Right lobe of liver (tissue), 6 donors: ENCODE data around the gene ZNF607. TPM values are rescaled to one million over a fixed set of nuclear protein-coding genes. Genes with fewer than 3 reads are reported as not detected.
A peak's percentile ranks its signal among the peaks of the same experiment; 100 is the strongest.

Source experiments
- ATAC-seq, 4 donors: fragments of 200-7000 bp; cut with Tn5 transposase; one replicate each; pipeline ENCODE4 v1.9.1; 2020; ENCODE audit warnings: mild to moderate bottlenecking in 4 of 4, moderate library complexity in 4 of 4
- DNase-seq, 3 donors: peaks; one replicate each; pipeline ENCODE4 v3.0.0-alpha.2; 2020
- H3K27ac ChIP-seq, 3 donors: fragments of 200-600 bp; one replicate each; pipeline ENCODE4 v1.8.0; 2022
- H3K27me3 ChIP-seq, 2 donors: fragments of 200-600 bp; one replicate each; pipeline ENCODE4 v1.8.0; 2022
- H3K36me3 ChIP-seq, 4 donors: fragments of 200-600 bp; sonication (generic) in 1 of 4; one replicate each; pipeline versions ENCODE4 v1.5.1 to v1.8.0; 2017 to 2022; ENCODE audit warnings: control low read depth in 1 of 4
- H3K4me1 ChIP-seq, 4 donors: fragments of 200-600 bp; sonication (generic) in 1 of 4; one replicate each; pipeline versions ENCODE4 v1.5.1 to v1.8.0; 2017 to 2022; ENCODE audit warnings: control low read depth in 1 of 4
- H3K4me3 ChIP-seq, 3 donors: fragments of 200-600 bp; one replicate each; pipeline ENCODE4 v1.8.0; 2022
- H3K9me3 ChIP-seq, 4 donors: fragments of 200-600 bp; sonication (generic) in 1 of 4; one replicate each; pipeline versions ENCODE4 v1.5.1 to v1.8.0; 2017 to 2022; ENCODE audit warnings: control low read depth in 1 of 4
- CTCF ChIP-seq, 4 donors: fragments of 200-600 bp in 3 of 4; fragments of 450-650 bp in 1 of 4; IDR thresholded peaks; one replicate each; pipeline versions ENCODE4 v1.5.1 to v1.8.0; 2016 to 2022; ENCODE audit warnings: antibody characterized with exemption in 4 of 4, mild to moderate bottlenecking in 2 of 4
- POLR2A ChIP-seq: fragments of 450-650 bp; IDR thresholded peaks from one replicate; pipeline ENCODE4 v1.6.1; 2017; ENCODE audit warnings: antibody characterized with exemption, mild to moderate bottlenecking
- WGBS: methylation state at CpG from one replicate; pipeline ENCODE4 v1.1.6; 2018; ENCODE audit warnings: low coverage, low lambda C conversion rate; ENCODE audit not compliant: insufficient coverage; ENCODE audit errors: missing lambda C conversion rate; 5-methylcytosine and 5-hydroxymethylcytosine counted together
- intact Hi-C, 2 donors: fragments of 100-400 bp; cut with DNase I; formaldehyde crosslinking; loops; one replicate each; pipeline versions ENCODE4 v1.11.2 to v1.14.1; 2022
- total RNA-seq, 6 experiments: library from RNA; depleted of rRNA in 2 of 6; stranded (reverse); fragments of >200 nt in 2 of 6; fragmentation: NEBNext Ultra II Directional in 3 of 6; extraction: Animal tissue kit (Norgen Biotek cat#: 25700) in 3 of 6; gene quantifications; one replicate each; pipeline versions ENCODE4 v1.1.0 to v1.2.4, GENCODE V29; 2016 to 2023
- donor health status: DM: no; HTN: yes; CAD: no.
- donor health status: DM: no; HTN: no; CAD: no.
- donor health status: DM: no; HTN: no; CAD: no.
- donor health status: DM: no; HTN: yes; CAD: no.
- donor health status: DM: no; HTN: yes; CAD: no.

Gene ZNF607
- total RNA-seq, 6 experiments from 2014 or later, result 0.37 to 1.9 (median 0.79) TPM

- WGBS, result 9% methylated on average over 6 of the region's 8 CpGs
- Histone ChIP-seq H3K27ac (no peak overlapping the region), H3K4me1 (no peaks in the 10 kb centered on the region), H3K9me3 (no peaks in the 10 kb centered on the region), H3K4me3 (peak overlapping the region; percentile 54 to 77 (median 61)), H3K27me3 (no peaks in the 10 kb centered on the region), H3K36me3 (no peaks in the 10 kb centered on the region)
- intact Hi-C loops, result no loop called here
- no peak for DNase-seq
- TF ChIP-seq CTCF (IDR thresholded peaks at IDR 0.05), result no peak
- no peak for TF ChIP-seq POLR2A
- no peak for ATAC-seq
These were observed 335 bp upstream of the ZNF607 start for GRCh38 chr19:37719927-37720265.

GRCh38 chr19:37718304-37718703 is 1.3 kb downstream of the ZNF607 start:
- DNase-seq, result no peak
- Histone ChIP-seq H3K27ac (no peak overlapping the region), H3K27me3 (no peaks in the 10 kb centered on the region), H3K4me1 (no peaks in the 10 kb centered on the region), H3K9me3 (no peaks in the 10 kb centered on the region), H3K4me3 (no peak overlapping the region), H3K36me3 (no peaks in the 10 kb centered on the region)
- intact Hi-C loops, result no loop called here
- TF ChIP-seq CTCF (IDR thresholded peaks at IDR 0.05) (no peak), POLR2A (no peak)
- no peak for ATAC-seq
- whole genome bisulfite sequencing, result 65% methylated on average over 8 of the region's 10 CpGs

GRCh38 chr19:37716140-37716539 is 3.4 kb downstream of the ZNF607 start:
- H3K9me3 ChIP-seq, result no peaks in the 10 kb centered on the region
- DNase-seq, result no peak
- no peak for ATAC-seq
- no peaks in the 10 kb centered on the region for H3K36me3 ChIP-seq
- intact Hi-C loops, result no loop called here
- H3K4me3 ChIP-seq, result no peak overlapping the region
- H3K27me3 ChIP-seq, result no peaks in the 10 kb centered on the region
- 89% methylated on average over 2 of the region's 2 CpGs for WGBS
- H3K27ac ChIP-seq, result no peak overlapping the region
- no peaks in the 10 kb centered on the region for H3K4me1 ChIP-seq
- TF ChIP-seq CTCF (IDR thresholded peaks at IDR 0.05), result no peak
- TF ChIP-seq POLR2A, result no peak

- ATAC-seq (no peak), DNase-seq (no peak)
- Histone ChIP-seq H3K36me3 (peaks cover 0 to 6% (median 0%) of the 10 kb centered on the region in 4 donors), H3K27me3 (no peaks in the 10 kb centered on the region), H3K4me1 (no peaks in the 10 kb centered on the region), H3K4me3 (no peak overlapping the region), H3K27ac (no peak overlapping the region), H3K9me3 (no peaks in the 10 kb centered on the region)
- intact Hi-C loops, result no loop called here
- WGBS, result 85% methylated on average over 7 of the region's 7 CpGs
- TF ChIP-seq POLR2A, result no peak
- no peak for TF ChIP-seq CTCF (IDR thresholded peaks at IDR 0.05)
These were observed 13.4 kb downstream of the ZNF607 start for GRCh38 chr19:37706052-37706605.

- Histone ChIP-seq H3K27me3 (no peaks in the 10 kb centered on the region), H3K4me1 (no peaks in the 10 kb centered on the region), H3K4me3 (no peak overlapping the region), H3K36me3 (peaks cover 0 to 16% (median 0%) of the 10 kb centered on the region in 4 donors), H3K27ac (no peak overlapping the region), H3K9me3 (peaks cover 0 to 27% (median 0%) of the 10 kb centered on the region in 4 donors)
- WGBS, result 87% methylated on average over 5 of the region's 5 CpGs
- intact Hi-C loops, result no loop called here
- ATAC-seq (no peak), DNase-seq (no peak)
- no peak for TF ChIP-seq CTCF (IDR thresholded peaks at IDR 0.05)
- no peak for TF ChIP-seq POLR2A
These were observed 20.5 kb downstream of the ZNF607 start for GRCh38 chr19:37699057-37699456.
